ENCODE results near the gene PRLHR. TPM values are rescaled to one million over a fixed set of nuclear protein-coding genes. Genes with fewer than 3 reads are reported as not detected.

PRLHR gene
- total and polyA plus RNA-seq, 2 of the 13 experiments (the other 11 are each of a cell fraction or from before 2014, with no cell fraction given) = not detected

DNA sequence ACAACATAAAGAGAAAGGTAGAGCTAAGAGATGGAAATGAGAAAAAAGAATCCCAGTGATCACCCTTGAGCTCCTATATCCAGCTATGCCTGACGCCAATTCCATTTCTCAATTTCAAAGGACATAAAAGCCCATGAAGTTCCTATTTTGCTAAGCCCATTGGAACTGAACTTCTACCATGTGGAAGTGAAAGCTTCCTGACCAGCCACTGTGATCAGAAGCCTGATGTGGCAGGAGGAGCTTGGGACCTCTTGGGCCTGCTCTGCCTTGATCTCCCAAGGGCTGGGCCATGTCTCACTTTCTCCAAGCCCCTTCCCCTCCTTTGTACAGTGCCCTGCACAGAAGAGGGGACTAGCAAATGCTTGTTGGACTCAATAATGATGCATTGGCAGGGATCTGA lies 52.7 kb downstream of the PRLHR start:
- H3K36me3 ChIP-seq (replicated peaks in 1 of 2; ENCODE audit: control insufficient read depth in 1 of 2, insufficient read depth in 2 of 2, low read length in 2 of 2) = no peaks in the 10 kb centered on the region
- TF ChIP-seq ARHGAP35 (CRISPR knock-in tag; IDR thresholded peaks at IDR 0.05; ENCODE audit: borderline replicate concordance) = no peak
- no peak for TF ChIP-seq POLR2A (IDR thresholded peaks at IDR 0.05; ENCODE audit: insufficient read depth in 1 of 2, low read depth in 2 of 2, low read length in 2 of 2)
- TF ChIP-seq ZNF235 (CRISPR knock-in tag; IDR thresholded peaks at IDR 0.05; ENCODE audit: borderline replicate concordance) = no peak
- TF ChIP-seq GZF1 (CRISPR knock-in tag; IDR thresholded peaks at IDR 0.05) = no peak
- TF ChIP-seq ZFP82 (CRISPR knock-in tag; IDR thresholded peaks at IDR 0.05; ENCODE audit: borderline replicate concordance) = no peak
- H3K9ac ChIP-seq (ENCODE audit: insufficient read depth, low read depth, low read length) = no peak overlapping the region
- BruUV-seq (replicated peaks) = no TSS peak
- POLR2A ChIA-PET = no interaction called here
- 9% methylated on average over 1 of the region's 1 CpG for WGBS (ENCODE audit: low lambda C conversion rate)
- no peaks in the 10 kb centered on the region for H3K4me1 ChIP-seq (ENCODE audit: insufficient read depth, low read length)
- no peak overlapping the region for H3K4me3 ChIP-seq (replicated peaks in 1 of 3; ENCODE audit: insufficient read depth in 1 of 3, low read depth in 2 of 3, low read length in 3 of 3)
- intact Hi-C loops (cut with micrococcal nuclease; ENCODE audit: unreplicated experiment) = no loop called here
- in situ Hi-C loops (cut with HindIII; ENCODE audit: extremely low pct_ligation_motif_present, low pct_unique_long_range_greater_than_20kb) = no loop called here
- no peaks in the 10 kb centered on the region for H3K9me3 ChIP-seq (ENCODE audit: low read length)
- CTCF ChIA-PET (ENCODE audit: low intra/inter-chr PET ratio, low total read pairs) = no interaction called here
- ATAC-seq (no peak), FAIRE-seq (no peak), DNase-seq (ENCODE audit: low spot score) (no peak)
- H3K27ac ChIP-seq (ENCODE audit: extremely low read length, insufficient read depth, low read length) = no peak overlapping the region
- H4K20me1 ChIP-seq (ENCODE audit: insufficient read depth, low read length) = no peaks in the 10 kb centered on the region
- no peak overlapping the region for H2AFZ ChIP-seq (ENCODE audit: low read length)
- H3K27me3 ChIP-seq (ENCODE audit: control insufficient read depth in 1 of 2, insufficient read depth in 2 of 2, low read length in 2 of 2) = peaks cover 0 to 5% of the 10 kb centered on the region in 2 experiments; a peak in 1 of 5 replicates
- H3K4me2 ChIP-seq (ENCODE audit: low read depth, low read length) = no peak overlapping the region
- no peaks in the 10 kb centered on the region for H3K79me2 ChIP-seq (ENCODE audit: insufficient read depth, low read length)

DNA sequence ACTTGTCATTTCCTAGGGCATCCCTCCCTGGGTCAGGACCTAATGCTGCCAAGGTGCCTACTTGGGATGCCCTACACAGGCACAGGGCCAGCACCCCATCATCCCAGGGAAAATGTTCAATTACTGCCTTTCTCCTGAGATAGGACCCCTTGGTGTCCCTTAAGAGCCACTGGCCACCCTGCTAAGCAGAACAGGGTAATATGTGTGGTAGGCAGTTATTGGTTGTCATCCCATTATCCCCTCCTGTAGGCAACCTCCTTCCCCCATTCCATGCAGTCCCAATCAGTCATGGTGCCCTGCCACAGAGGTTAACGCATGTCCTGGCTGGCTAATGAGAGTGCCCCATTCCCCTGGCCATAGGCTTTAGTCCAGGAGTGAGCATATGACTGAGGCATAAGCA lies 53.2 kb downstream of the PRLHR start:
- FAIRE-seq = no peak
- in situ Hi-C loops (cut with HindIII; ENCODE audit: extremely low pct_ligation_motif_present, low pct_unique_long_range_greater_than_20kb) = no loop called here

More for the DNA sequence above, 53.2 kb downstream of the PRLHR start:
- POLR2A ChIA-PET = no interaction called here
- Histone ChIP-seq H3K4me1 (ENCODE audit: insufficient read depth, low read length) (no peaks in the 10 kb centered on the region), H3K79me2 (ENCODE audit: insufficient read depth, low read length) (no peaks in the 10 kb centered on the region), H3K4me2 (ENCODE audit: low read depth, low read length) (no peak overlapping the region), H2AFZ (ENCODE audit: low read length) (no peak overlapping the region), H3K9me3 (ENCODE audit: low read length) (no peaks in the 10 kb centered on the region), H3K36me3 (replicated peaks in 1 of 2; ENCODE audit: control insufficient read depth in 1 of 2, insufficient read depth in 2 of 2, low read length in 2 of 2) (no peaks in the 10 kb centered on the region), H3K4me3 (replicated peaks in 1 of 3; ENCODE audit: insufficient read depth in 1 of 3, low read depth in 2 of 3, low read length in 3 of 3) (no peak overlapping the region), H3K9ac (ENCODE audit: insufficient read depth, low read depth, low read length) (no peak overlapping the region), H3K27ac (ENCODE audit: extremely low read length, insufficient read depth, low read length) (no peak overlapping the region), H3K27me3 (ENCODE audit: control insufficient read depth in 1 of 2, insufficient read depth in 2 of 2, low read length in 2 of 2) (peaks cover 0 to 5% of the 10 kb centered on the region in 2 experiments; a peak in 1 of 5 replicates), H4K20me1 (ENCODE audit: insufficient read depth, low read length) (no peaks in the 10 kb centered on the region)
- ATAC-seq (no peak), DNase-seq (ENCODE audit: low spot score) (no peak)
- WGBS (ENCODE audit: low lambda C conversion rate) = 0% methylated on average over 1 of the region's 1 CpG
- CTCF ChIA-PET (ENCODE audit: low intra/inter-chr PET ratio, low total read pairs) = no interaction called here
- TF ChIP-seq, protein P1, sequence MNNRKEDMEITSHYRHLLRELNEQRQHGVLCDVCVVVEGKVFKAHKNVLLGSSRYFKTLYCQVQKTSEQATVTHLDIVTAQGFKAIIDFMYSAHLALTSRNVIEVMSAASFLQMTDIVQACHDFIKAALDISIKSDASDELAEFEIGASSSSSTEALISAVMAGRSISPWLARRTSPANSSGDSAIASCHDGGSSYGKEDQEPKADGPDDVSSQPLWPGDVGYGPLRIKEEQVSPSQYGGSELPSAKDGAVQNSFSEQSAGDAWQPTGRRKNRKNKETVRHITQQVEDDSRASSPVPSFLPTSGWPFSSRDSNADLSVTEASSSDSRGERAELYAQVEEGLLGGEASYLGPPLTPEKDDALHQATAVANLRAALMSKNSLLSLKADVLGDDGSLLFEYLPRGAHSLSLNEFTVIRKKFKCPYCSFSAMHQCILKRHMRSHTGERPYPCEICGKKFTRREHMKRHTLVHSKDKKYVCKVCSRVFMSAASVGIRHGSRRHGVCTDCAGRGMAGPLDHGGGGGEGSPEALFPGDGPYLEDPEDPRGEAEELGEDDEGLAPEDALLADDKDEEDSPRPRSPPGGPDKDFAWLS (CRISPR knock-in tag; IDR thresholded peaks at IDR 0.05; ENCODE audit: borderline replicate concordance) = no peak
- TF ChIP-seq NCOR1 (IDR thresholded peaks at IDR 0.05; ENCODE audit: borderline replicate concordance, low read length) = no peak
- TF ChIP-seq, protein P2, sequence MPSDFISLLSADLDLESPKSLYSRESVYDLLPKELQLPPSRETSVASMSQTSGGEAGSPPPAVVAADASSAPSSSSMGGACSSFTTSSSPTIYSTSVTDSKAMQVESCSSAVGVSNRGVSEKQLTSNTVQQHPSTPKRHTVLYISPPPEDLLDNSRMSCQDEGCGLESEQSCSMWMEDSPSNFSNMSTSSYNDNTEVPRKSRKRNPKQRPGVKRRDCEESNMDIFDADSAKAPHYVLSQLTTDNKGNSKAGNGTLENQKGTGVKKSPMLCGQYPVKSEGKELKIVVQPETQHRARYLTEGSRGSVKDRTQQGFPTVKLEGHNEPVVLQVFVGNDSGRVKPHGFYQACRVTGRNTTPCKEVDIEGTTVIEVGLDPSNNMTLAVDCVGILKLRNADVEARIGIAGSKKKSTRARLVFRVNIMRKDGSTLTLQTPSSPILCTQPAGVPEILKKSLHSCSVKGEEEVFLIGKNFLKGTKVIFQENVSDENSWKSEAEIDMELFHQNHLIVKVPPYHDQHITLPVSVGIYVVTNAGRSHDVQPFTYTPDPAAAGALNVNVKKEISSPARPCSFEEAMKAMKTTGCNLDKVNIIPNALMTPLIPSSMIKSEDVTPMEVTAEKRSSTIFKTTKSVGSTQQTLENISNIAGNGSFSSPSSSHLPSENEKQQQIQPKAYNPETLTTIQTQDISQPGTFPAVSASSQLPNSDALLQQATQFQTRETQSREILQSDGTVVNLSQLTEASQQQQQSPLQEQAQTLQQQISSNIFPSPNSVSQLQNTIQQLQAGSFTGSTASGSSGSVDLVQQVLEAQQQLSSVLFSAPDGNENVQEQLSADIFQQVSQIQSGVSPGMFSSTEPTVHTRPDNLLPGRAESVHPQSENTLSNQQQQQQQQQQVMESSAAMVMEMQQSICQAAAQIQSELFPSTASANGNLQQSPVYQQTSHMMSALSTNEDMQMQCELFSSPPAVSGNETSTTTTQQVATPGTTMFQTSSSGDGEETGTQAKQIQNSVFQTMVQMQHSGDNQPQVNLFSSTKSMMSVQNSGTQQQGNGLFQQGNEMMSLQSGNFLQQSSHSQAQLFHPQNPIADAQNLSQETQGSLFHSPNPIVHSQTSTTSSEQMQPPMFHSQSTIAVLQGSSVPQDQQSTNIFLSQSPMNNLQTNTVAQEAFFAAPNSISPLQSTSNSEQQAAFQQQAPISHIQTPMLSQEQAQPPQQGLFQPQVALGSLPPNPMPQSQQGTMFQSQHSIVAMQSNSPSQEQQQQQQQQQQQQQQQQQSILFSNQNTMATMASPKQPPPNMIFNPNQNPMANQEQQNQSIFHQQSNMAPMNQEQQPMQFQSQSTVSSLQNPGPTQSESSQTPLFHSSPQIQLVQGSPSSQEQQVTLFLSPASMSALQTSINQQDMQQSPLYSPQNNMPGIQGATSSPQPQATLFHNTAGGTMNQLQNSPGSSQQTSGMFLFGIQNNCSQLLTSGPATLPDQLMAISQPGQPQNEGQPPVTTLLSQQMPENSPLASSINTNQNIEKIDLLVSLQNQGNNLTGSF (CRISPR knock-in tag; IDR thresholded peaks at IDR 0.05) = no peak
- no peak for TF ChIP-seq ZBTB8A (CRISPR knock-in tag; IDR thresholded peaks at IDR 0.05; ENCODE audit: borderline replicate concordance, low read depth)
- intact Hi-C loops (cut with micrococcal nuclease; ENCODE audit: unreplicated experiment) = no loop called here
- BruUV-seq (replicated peaks) = no TSS peak

All from HepG2 (cell line).